Hematopoietic multipotent progenitor cell treated with erythropoietin and hydrocortisone succinate and interleukin-3 and kit ligand, for 15 days (in vitro differentiated cells): Measurements from ENCODE around the gene OSTM1.
A peak's percentile ranks its signal among the peaks of the same experiment; 100 is the strongest.

Source experiments
- DNase-seq: peaks from one replicate; pipeline ENCODE4 v3.0.0-alpha.2; 2015; ENCODE audit warnings: low spot score

The OSTM1 gene

GRCh38 chr6:108100003-108100402 is 25.5 kb upstream of the OSTM1 start:
- no peak for DNase-seq

DNA sequence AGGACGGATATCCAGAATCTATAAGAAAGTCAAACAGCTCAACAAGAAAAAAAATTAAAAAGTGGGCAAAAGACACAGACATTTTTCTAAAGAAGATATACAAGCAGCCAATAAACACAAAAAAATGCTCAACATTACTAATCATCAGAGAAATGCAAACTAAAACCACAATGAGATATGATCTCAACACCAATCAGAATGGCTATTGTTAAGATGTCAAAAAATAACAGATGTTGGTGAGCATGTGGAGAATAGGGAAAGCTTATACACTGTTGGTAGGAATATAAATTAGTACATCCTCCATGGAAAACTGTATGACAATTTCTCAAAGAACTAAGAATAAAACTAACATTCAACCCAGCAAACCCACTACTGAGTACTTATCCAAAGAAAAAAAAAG is 23.3 kb upstream of the OSTM1 start:
- no peak for DNase-seq

- DNase-seq, result no peak
Measured at GRCh38 chr6:108093781-108094300, 19.3 kb upstream of the OSTM1 start.

- no peak for DNase-seq
Measured at GRCh38 chr6:108091288-108091687, 16.7 kb upstream of the OSTM1 start.

GRCh38 chr6:108083349-108083748 is 8.8 kb upstream of the OSTM1 start:
- DNase-seq, result no peak

GRCh38 chr6:108082539-108082938 is 8.0 kb upstream of the OSTM1 start:
- no peak for DNase-seq

DNA sequence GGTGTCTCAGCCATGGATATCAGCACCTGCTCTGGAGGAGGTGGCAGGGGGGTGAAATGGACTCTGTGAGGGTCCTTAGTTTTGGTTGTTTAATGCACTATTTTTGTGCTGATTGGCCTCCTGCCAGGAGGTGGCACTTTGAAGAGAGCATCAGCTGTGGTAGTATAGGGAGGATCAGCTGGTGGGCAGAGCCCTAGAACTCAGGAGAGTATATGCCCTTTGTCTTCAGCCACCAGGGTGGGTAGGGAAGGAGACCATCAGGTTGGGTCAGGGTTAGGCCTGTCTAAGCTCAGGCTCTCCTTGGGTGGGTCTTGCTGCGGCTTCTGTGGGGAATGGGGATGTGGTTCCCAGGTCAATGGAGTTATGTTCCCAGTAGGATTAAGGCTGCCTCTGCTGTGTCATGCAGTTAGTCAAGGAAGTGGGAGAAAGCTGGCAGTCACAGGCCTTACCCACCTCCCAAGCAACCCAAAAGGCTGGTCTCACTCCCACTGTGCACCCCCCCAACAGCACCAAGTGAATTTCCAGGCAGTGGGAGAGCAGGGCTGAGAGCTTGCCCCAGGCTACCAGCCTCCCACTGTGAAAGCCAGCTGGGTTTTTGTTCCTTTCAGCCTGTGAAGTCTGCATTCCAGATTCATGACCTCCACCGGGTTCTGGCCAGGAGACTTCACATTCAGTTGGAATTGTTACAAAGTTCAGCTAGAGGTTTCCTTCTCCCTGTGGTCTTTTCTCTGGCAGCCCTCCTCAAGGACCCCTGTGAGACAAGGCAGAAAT is 5.7 kb upstream of the OSTM1 start:
- no peak for DNase-seq

DNA sequence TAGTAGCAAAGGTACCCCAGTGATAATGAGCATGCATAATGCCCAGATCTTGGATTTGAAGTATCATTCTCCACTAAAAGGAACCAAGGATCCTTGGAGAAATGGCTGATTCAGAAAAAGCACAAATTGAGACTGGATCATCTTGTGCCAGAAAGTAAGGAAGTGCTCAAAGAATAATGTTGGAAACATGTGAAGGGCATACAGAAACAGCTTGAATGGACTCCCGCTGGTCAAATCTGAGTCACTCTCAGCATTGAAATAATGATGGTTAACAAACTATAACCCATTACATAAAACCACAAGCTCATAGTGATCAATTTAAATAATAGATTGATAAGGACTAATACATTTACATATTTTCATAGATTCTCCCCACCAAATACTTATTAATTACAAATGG is 3.6 kb upstream of the OSTM1 start:
- no peak for DNase-seq

DNA sequence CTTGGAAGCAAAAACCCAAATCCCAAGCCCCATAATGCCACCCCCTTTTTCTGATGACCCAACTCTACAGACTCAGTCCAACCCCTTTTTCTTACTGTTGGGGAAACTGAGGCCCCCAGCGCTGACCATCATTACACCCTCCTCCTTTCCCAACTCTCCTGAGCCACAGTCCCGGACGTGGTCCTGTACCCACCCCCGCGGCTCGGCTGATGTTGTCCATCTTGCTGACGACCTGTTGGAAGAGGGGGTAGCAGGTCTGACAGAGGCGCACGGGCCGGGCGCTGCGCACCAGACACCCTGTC is 533 bp downstream of the OSTM1 start:
- no peak for DNase-seq

- DNase-seq, result no peak
Measured at GRCh38 chr6:108071736-108072276, 2.7 kb downstream of the OSTM1 start.

DNA sequence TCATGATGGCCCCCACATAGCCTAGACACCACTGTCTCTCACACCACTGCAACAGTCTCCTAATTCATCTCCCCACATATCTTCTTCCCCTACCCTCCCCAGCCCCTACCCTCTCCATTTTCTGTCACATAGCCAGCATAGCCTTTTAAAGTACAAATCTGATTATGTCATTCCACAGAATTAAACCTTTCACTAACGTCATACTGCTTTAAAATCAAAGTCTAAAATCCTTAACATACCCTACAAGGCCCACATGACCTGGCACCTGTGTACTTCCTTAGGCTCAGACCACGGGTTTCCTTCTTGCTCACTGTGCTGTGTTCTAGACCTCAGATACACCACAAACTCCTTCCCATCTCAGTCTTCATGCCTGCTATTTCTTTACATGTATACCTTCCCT is 5.9 kb downstream of the OSTM1 start:
- DNase-seq, result no peak

DNA sequence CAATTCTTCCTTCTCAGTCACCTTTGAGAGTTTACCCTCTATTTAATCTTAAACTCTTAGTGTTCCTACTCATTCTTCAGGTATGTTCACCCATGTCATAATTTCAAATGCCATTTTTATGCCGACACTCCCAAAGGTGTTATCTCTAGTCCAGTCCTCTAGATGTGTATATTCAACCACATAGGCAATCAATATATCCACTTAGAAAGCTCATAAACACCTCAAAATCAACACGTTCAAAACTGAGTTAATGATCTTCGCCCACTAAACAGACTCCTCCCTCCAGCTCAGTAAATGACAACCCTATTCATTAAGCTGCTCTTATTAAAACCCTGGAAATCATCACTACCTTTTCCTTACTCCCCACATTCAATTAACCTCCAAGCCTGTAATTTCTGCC is 6.4 kb downstream of the OSTM1 start:
- DNase-seq, result no peak

- peak; percentile 44 for DNase-seq
Measured at GRCh38 chr6:108052706-108053105, 21.8 kb downstream of the OSTM1 start.

- DNase-seq, result peak; percentile 28
Measured at GRCh38 chr6:108051481-108051880, 23.1 kb downstream of the OSTM1 start.

- no peak for DNase-seq
Measured at GRCh38 chr6:108039681-108040080, 34.9 kb downstream of the OSTM1 start.

DNA sequence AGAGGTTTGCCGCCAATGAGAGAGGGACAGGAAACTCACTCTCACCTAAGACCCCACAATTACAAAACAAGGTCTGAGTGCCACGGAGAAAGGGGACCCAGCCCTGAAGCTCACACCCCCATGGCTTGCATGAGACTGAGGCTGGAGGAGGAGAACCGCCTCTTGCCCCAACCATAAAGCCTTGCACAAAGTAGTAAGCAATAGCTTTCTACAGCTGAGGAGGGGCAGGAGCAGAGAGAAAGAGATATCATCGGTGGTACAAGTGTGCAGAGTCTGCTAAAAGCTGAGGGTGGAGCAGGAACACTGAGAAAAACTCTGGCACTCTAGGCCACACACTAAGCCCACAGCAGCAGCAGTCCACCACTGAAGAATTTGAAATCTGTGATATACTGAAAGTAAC is 37.7 kb downstream of the OSTM1 start:
- DNase-seq, result no peak

DNA sequence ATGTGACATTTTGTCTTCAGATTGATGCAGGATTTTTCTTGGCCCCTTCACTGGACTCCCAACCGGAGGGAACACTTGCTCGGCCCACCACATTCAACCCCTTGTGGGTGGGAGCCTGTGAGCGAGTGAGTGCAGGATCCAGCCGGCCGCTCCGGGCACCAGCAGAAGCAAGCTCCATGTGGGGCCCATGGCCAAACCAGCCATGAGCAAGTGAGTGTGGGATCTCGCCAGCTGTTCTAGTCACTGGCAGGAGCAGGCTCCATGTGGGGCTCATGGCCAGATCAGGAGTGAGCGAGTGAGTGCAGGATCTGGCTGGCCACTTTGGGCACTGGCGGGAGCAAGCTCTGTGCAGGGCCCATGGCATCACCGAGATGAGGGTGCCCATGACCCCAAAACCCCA is 42.6 kb downstream of the OSTM1 start:
- DNase-seq, result no peak

- no peak for DNase-seq
Measured at GRCh38 chr6:108030211-108030610, 44.3 kb downstream of the OSTM1 start.

DNA sequence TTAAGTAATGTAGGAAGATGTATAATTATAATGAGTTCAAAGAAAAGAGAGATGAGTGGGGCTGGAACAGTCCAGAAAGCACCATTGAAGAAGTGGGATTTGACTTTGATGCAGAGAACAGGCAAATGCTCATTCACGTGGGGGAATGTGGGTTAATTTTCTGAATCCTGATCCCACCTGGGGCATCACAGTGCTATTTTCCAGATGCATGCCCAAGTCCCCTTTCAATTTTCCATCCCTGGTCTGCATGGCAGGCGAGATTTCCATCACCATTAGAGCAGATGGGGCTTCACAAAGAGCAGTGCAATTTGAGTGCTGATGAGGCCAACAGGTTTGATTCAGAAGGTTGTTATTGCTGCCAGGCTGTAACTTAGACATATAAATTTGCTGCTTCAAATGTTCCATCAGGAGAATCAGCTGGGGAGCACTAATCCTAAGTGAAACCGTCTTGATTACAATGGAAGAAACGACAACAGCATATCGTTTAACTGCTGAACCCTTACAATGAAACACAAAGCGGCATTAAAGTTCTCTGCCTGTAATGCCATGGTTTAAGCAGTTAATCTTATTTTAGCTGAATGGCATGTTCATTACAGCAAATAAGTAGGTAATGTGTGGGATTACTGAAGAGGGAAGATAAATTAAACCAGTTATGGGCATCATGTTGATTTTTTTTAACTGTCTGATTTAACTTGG is 45.2 kb downstream of the OSTM1 start:
- DNase-seq, result no peak

DNA sequence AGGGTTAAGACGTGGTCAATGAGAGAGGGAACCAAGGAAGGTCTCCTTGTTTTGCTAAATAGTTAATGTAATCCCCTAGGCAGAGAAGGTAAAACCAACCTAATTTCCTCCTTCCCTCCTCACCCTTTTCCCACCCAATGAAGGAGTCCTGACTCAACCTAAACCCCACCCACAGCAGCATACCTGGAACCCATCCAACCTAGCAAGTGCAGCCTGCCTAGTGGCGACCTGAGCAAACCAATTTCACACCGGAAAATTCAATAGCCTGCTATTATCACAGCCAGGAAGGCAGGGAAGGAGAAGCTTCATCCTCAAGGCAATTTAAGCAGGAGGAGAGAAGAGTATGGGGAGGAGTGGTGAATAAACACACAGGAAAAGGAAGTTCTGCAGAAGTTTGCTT is 46.9 kb downstream of the OSTM1 start:
- no peak for DNase-seq

- DNase-seq, result no peak
Measured at GRCh38 chr6:108027056-108027455, 47.5 kb downstream of the OSTM1 start.

DNA sequence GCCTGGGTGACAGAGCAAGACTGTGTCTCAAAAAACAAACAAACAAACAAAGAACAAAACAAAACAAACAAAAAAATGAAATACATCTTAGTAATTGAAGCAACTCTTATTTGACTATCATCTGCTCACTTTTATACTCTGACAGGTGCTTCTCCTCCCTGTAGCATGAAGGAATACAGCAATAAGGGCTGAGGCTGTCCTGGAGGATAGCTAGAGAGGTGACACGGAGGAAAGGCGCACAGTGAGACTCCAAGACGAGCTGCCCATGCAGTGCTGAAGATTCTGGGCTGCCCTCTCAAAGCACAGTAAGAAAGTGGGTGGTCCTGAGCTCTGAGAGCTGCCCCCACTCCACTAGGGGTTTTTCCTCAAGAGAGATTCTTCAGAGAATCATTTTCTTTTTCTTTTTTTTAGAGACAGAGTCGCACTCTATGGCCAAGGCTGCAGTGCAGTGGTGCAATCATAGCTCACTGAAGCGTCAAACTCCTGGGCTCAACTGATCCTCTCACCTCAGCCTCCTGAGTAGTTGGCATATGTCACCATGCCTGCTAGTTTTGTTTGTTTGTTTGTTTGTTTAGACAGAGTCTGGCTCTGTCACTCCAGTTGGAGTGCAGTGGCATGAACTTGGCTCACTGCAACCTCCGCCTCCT is 50.0 kb downstream of the OSTM1 start:
- no peak for DNase-seq
